Suprapubic skin (tissue), 4 donors: ENCODE data around the gene FBXL20. TPM values are rescaled to one million over a fixed set of nuclear protein-coding genes. Genes with fewer than 3 reads are reported as not detected.
A peak's percentile ranks its signal among the peaks of the same experiment; 100 is the strongest.
"Not testable (repeated sequence)": the region's sequence is repeated elsewhere in the genome, so short reads cannot be mapped to it uniquely, and the experiment has no call there.

Experiments used
- DNase-seq, 2 donors: peaks; one replicate each; pipeline ENCODE4 v3.0.0-alpha.2; 2019; ENCODE audit warnings: low spot score in 2 of 2
- H3K27ac ChIP-seq: fragments of 200-600 bp; sonication (generic); one replicate; pipeline ENCODE4 v1.5.1; 2019
- H3K27me3 ChIP-seq: fragments of 200-600 bp; sonication (generic); one replicate; pipeline ENCODE4 v1.5.1; 2019
- H3K36me3 ChIP-seq: fragments of 200-600 bp; sonication (generic); one replicate; pipeline ENCODE4 v1.5.1; 2019
- H3K4me1 ChIP-seq: fragments of 200-600 bp; sonication (generic); one replicate; pipeline ENCODE4 v1.5.1; 2019
- H3K4me3 ChIP-seq: fragments of 200-600 bp; sonication (generic); one replicate; pipeline ENCODE4 v1.5.1; 2019; ENCODE audit warnings: mild to moderate bottlenecking
- H3K9me3 ChIP-seq: fragments of 200-600 bp; sonication (generic); one replicate; pipeline ENCODE4 v1.5.1; 2019
- EP300 ChIP-seq: sonication (generic); formaldehyde crosslinking; IDR thresholded peaks from one replicate; pipeline ENCODE4 v1.6.1; 2017; ENCODE audit warnings: antibody characterized with exemption
- POLR2A ChIP-seq, 2 donors: fragments of 450-650 bp; IDR thresholded peaks; one replicate each; pipeline ENCODE4 v1.6.1; 2017; ENCODE audit warnings: antibody characterized with exemption in 2 of 2, mild to moderate bottlenecking in 2 of 2, moderate library complexity in 2 of 2
- POLR2AphosphoS5 ChIP-seq, 3 donors: sonication (generic); formaldehyde crosslinking; IDR thresholded peaks; one replicate each; pipeline ENCODE4 v1.6.1; 2017; ENCODE audit warnings: antibody characterized with exemption in 3 of 3
- WGBS: methylation state at CpG from one replicate; pipeline ENCODE4 v1.1.5; 2018; 5-methylcytosine and 5-hydroxymethylcytosine counted together
- total RNA-seq, 4 donors: library from RNA; depleted of rRNA; stranded (reverse); fragments of >200 nt; gene quantifications; one replicate each; pipeline ENCODE4 v1.1.0, GENCODE V29; 2016
- TF ChIP-seq, protein P1 (sequence below), 2 donors: fragments of 200-600 bp in 1 of 2; fragments of 450-650 bp in 1 of 2; sonication (generic) in 1 of 2; IDR thresholded peaks; one replicate each; pipeline ENCODE4 v1.5.1; 2016 to 2019; ENCODE audit warnings: antibody characterized with exemption in 2 of 2, mild to moderate bottlenecking in 1 of 2, moderate library complexity in 1 of 2

FBXL20 gene
- total RNA-seq, 4 donors from 2014 or later, result 21.0 to 40.7 (median 26.4) TPM

GRCh38 chr17:39385040-39385439 lies 16.4 kb downstream of the FBXL20 start:
- Histone ChIP-seq H3K27ac (no peak overlapping the region), H3K27me3 (no peaks in the 10 kb centered on the region), H3K9me3 (no peaks in the 10 kb centered on the region), H3K36me3 (peaks cover 7% of the 10 kb centered on the region), H3K4me1 (peaks cover 5% of the 10 kb centered on the region), H3K4me3 (no peak overlapping the region)
- WGBS, result 98% methylated on average over 6 of the region's 6 CpGs
- peak in 1 of 2 donors; percentile 26 for DNase-seq
- TF ChIP-seq, protein P1, sequence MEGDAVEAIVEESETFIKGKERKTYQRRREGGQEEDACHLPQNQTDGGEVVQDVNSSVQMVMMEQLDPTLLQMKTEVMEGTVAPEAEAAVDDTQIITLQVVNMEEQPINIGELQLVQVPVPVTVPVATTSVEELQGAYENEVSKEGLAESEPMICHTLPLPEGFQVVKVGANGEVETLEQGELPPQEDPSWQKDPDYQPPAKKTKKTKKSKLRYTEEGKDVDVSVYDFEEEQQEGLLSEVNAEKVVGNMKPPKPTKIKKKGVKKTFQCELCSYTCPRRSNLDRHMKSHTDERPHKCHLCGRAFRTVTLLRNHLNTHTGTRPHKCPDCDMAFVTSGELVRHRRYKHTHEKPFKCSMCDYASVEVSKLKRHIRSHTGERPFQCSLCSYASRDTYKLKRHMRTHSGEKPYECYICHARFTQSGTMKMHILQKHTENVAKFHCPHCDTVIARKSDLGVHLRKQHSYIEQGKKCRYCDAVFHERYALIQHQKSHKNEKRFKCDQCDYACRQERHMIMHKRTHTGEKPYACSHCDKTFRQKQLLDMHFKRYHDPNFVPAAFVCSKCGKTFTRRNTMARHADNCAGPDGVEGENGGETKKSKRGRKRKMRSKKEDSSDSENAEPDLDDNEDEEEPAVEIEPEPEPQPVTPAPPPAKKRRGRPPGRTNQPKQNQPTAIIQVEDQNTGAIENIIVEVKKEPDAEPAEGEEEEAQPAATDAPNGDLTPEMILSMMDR (IDR thresholded peaks at IDR 0.05), result no peak
- TF ChIP-seq EP300, result no peak
- no peak for TF ChIP-seq POLR2AphosphoS5 (IDR thresholded peaks at IDR 0.05)
- no peak for TF ChIP-seq POLR2A (IDR thresholded peaks at IDR 0.05)

DNA sequence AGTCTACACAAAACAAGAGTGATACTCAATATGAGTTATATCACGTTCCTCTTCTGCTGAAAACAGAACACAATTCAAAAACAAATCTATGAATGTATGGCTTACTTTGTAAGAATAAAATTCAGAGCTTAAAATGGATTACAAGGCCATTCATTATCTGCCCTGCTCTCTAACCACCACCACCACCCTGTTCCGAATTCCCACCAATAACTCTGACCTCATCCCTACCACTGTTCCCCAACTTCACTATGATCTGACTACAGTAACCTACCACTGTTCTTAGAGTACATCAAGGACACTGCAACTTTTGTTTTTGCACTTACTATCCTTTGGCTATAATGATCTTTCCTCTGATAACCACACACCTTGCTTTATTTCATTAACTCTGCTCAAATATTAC lies 21.3 kb downstream of the FBXL20 start:
- DNase-seq, result no peak
- H3K27me3 ChIP-seq, result no peaks in the 10 kb centered on the region
- no peaks in the 10 kb centered on the region for H3K9me3 ChIP-seq
- no peak overlapping the region for H3K4me3 ChIP-seq
- H3K27ac ChIP-seq, result no peak overlapping the region
- H3K4me1 ChIP-seq, result peaks cover 7% of the 10 kb centered on the region
- no peak for TF ChIP-seq POLR2A (IDR thresholded peaks at IDR 0.05)
- TF ChIP-seq EP300, result no peak
- no peak for TF ChIP-seq POLR2AphosphoS5 (IDR thresholded peaks at IDR 0.05)
- TF ChIP-seq, protein P1 (IDR thresholded peaks at IDR 0.05), result no peak
- H3K36me3 ChIP-seq, result no peaks in the 10 kb centered on the region
- 77% methylated on average over 2 of the region's 2 CpGs for WGBS

GRCh38 chr17:39376434-39376833 lies 25.0 kb downstream of the FBXL20 start:
- no peaks in the 10 kb centered on the region for H3K9me3 ChIP-seq
- peak in 1 of 2 donors; percentile 23 for DNase-seq
- H3K36me3 ChIP-seq, result no peaks in the 10 kb centered on the region
- no peak overlapping the region for H3K27ac ChIP-seq
- TF ChIP-seq, protein P1 (IDR thresholded peaks at IDR 0.05), result no peak
- TF ChIP-seq POLR2AphosphoS5 (IDR thresholded peaks at IDR 0.05) (no peak), EP300 (no peak), POLR2A (IDR thresholded peaks at IDR 0.05) (no peak)
- no peaks in the 10 kb centered on the region for H3K27me3 ChIP-seq
- no peak overlapping the region for H3K4me3 ChIP-seq
- H3K4me1 ChIP-seq, result peaks cover 14% of the 10 kb centered on the region
- 30% methylated on average over 2 of the region's 2 CpGs for WGBS

- H3K4me1 ChIP-seq, result peaks cover 18% of the 10 kb centered on the region
- not testable (repeated sequence) for DNase-seq, H3K27ac ChIP-seq, H3K4me3 ChIP-seq, H3K27me3 ChIP-seq, H3K36me3 ChIP-seq, H3K9me3 ChIP-seq
- WGBS, result 93% methylated on average over 4 of the region's 4 CpGs
Observed at GRCh38 chr17:39367805-39368204, 33.6 kb downstream of the FBXL20 start.

- peaks cover 15% of the 10 kb centered on the region for H3K4me1 ChIP-seq
Observed at GRCh38 chr17:39365872-39366271, 35.6 kb downstream of the FBXL20 start.

More at GRCh38 chr17:39365872-39366271, 35.6 kb downstream of the FBXL20 start:
- DNase-seq, result no peak
- TF ChIP-seq, protein P1 (IDR thresholded peaks at IDR 0.05), result no peak
- TF ChIP-seq POLR2AphosphoS5 (IDR thresholded peaks at IDR 0.05) (no peak), POLR2A (IDR thresholded peaks at IDR 0.05) (no peak), EP300 (no peak)
- no peaks in the 10 kb centered on the region for H3K9me3 ChIP-seq
- 68% methylated on average over 5 of the region's 5 CpGs for WGBS
- no peak overlapping the region for H3K4me3 ChIP-seq
- H3K27ac ChIP-seq, result peak overlapping the region; percentile 48
- no peaks in the 10 kb centered on the region for H3K36me3 ChIP-seq
- H3K27me3 ChIP-seq, result no peaks in the 10 kb centered on the region
